ENCODE results near the gene CLDN3. TPM values are rescaled to one million over a fixed set of nuclear protein-coding genes. Genes with fewer than 3 reads are reported as not detected.
A peak's percentile ranks its signal among the peaks of the same experiment; 100 is the strongest.

The CLDN3 gene
- total and polyA plus RNA-seq, 7 experiments from 2014 or later, result not detected

GRCh38 chr7:73762659-73762999, 7.4 kb downstream of the CLDN3 start:
- POLR2A ChIA-PET, result no interaction called here
- H3K27ac Mint-ChIP-seq, result no peak overlapping the region

GRCh38 chr7:73761854-73762658, 8.0 kb downstream of the CLDN3 start:
- H3K9me3 Mint-ChIP-seq, result peaks cover 0 to 2% (median 0%) of the 10 kb centered on the region in 11 donors
- no peak overlapping the region for H3K27ac Mint-ChIP-seq
- DNase-seq, result no peak
- no peak overlapping the region for H3K27ac ChIP-seq (ENCODE audit: low read depth, low read length)
- no peaks in the 10 kb centered on the region for H3K4me1 ChIP-seq (ENCODE audit: control insufficient read depth in 2 of 2, insufficient read depth in 2 of 2, low read length in 2 of 2)
- CTCF ChIA-PET, result no interaction called here
- H3K4me3 ChIP-seq (ENCODE audit: low read length), result no peak overlapping the region
- intact Hi-C loops (cut with micrococcal nuclease), result no loop called here
- H3K36me3 ChIP-seq (ENCODE audit: control insufficient read depth in 2 of 3, insufficient read depth in 3 of 3, low read length in 3 of 3), result no peaks in the 10 kb centered on the region
- no peaks in the 10 kb centered on the region for H3K9me3 ChIP-seq (ENCODE audit: control insufficient read depth in 2 of 3, low read length in 3 of 3)
- no peaks in the 10 kb centered on the region for H3K27me3 ChIP-seq (ENCODE audit: control insufficient read depth in 2 of 2, insufficient read depth in 2 of 2, low read length in 2 of 2)
- POLR2A ChIA-PET, result no interaction called here
- H3K4me3 Mint-ChIP-seq, result no peak overlapping the region
- H3K36me3 Mint-ChIP-seq, result peaks cover 0 to 4% (median 0%) of the 10 kb centered on the region in 5 donors
- peaks cover 0 to 15% (median 4%) of the 10 kb centered on the region in 5 donors for H3K27me3 Mint-ChIP-seq
- H3K4me1 Mint-ChIP-seq, result no peaks in the 10 kb centered on the region
- ATAC-seq, result no peak

More at GRCh38 chr7:73762659-73762999, 7.4 kb downstream of the CLDN3 start:
- Histone ChIP-seq H3K36me3 (ENCODE audit: control insufficient read depth in 2 of 3, insufficient read depth in 3 of 3, low read length in 3 of 3) (no peaks in the 10 kb centered on the region), H3K27ac (ENCODE audit: low read depth, low read length) (no peak overlapping the region), H3K4me1 (ENCODE audit: control insufficient read depth in 2 of 2, insufficient read depth in 2 of 2, low read length in 2 of 2) (no peaks in the 10 kb centered on the region), H3K4me3 (ENCODE audit: low read length) (no peak overlapping the region), H3K27me3 (ENCODE audit: control insufficient read depth in 2 of 2, insufficient read depth in 2 of 2, low read length in 2 of 2) (no peaks in the 10 kb centered on the region), H3K9me3 (ENCODE audit: control insufficient read depth in 2 of 3, low read length in 3 of 3) (no peaks in the 10 kb centered on the region)
- Mint-ChIP-seq H3K36me3 (peaks cover 0 to 4% (median 0%) of the 10 kb centered on the region in 5 donors), H3K4me3 (no peak overlapping the region), H3K9me3 (peaks cover 0 to 4% (median 0%) of the 10 kb centered on the region in 11 donors), H3K4me1 (no peaks in the 10 kb centered on the region), H3K27me3 (peaks cover 3 to 18% (median 7%) of the 10 kb centered on the region in 5 donors)
- DNase-seq (no peak), ATAC-seq (no peak)
- intact Hi-C loops (cut with micrococcal nuclease), result no loop called here
- CTCF ChIA-PET, result no interaction called here

GRCh38 chr7:73758581-73759138, 11.4 kb downstream of the CLDN3 start:
- DNase-seq (no peak), ATAC-seq (no peak)
- H3K4me3 Mint-ChIP-seq, result no peak overlapping the region
- CTCF ChIA-PET, result interaction anchor here (0.6 kb wide), 1 partner anchor 174 kb away, joined by 3 read pairs; no protein-coding TSS in a partner anchor
- H3K9me3 Mint-ChIP-seq, result peaks cover 0 to 2% (median 0%) of the 10 kb centered on the region in 11 donors
- no peaks in the 10 kb centered on the region for H3K36me3 Mint-ChIP-seq
- POLR2A ChIA-PET, result no interaction called here
- no peaks in the 10 kb centered on the region for H3K27me3 ChIP-seq (ENCODE audit: control insufficient read depth in 2 of 2, insufficient read depth in 2 of 2, low read length in 2 of 2)
- H3K4me3 ChIP-seq (ENCODE audit: low read length), result no peak overlapping the region
- no peak overlapping the region for H3K27ac ChIP-seq (ENCODE audit: low read depth, low read length)
- intact Hi-C loops (cut with micrococcal nuclease), result no loop called here
- no peaks in the 10 kb centered on the region for H3K36me3 ChIP-seq (ENCODE audit: control insufficient read depth in 2 of 3, insufficient read depth in 3 of 3, low read length in 3 of 3)
- H3K9me3 ChIP-seq (ENCODE audit: control insufficient read depth in 2 of 3, low read length in 3 of 3), result no peaks in the 10 kb centered on the region
- H3K4me1 Mint-ChIP-seq, result no peaks in the 10 kb centered on the region
- peak overlapping the region in 1 of 9 donors; percentile 55 for H3K27ac Mint-ChIP-seq
- H3K27me3 Mint-ChIP-seq, result peaks cover 0 to 3% (median 0%) of the 10 kb centered on the region in 5 donors
- no peaks in the 10 kb centered on the region for H3K4me1 ChIP-seq (ENCODE audit: control insufficient read depth in 2 of 2, insufficient read depth in 2 of 2, low read length in 2 of 2)

DNA sequence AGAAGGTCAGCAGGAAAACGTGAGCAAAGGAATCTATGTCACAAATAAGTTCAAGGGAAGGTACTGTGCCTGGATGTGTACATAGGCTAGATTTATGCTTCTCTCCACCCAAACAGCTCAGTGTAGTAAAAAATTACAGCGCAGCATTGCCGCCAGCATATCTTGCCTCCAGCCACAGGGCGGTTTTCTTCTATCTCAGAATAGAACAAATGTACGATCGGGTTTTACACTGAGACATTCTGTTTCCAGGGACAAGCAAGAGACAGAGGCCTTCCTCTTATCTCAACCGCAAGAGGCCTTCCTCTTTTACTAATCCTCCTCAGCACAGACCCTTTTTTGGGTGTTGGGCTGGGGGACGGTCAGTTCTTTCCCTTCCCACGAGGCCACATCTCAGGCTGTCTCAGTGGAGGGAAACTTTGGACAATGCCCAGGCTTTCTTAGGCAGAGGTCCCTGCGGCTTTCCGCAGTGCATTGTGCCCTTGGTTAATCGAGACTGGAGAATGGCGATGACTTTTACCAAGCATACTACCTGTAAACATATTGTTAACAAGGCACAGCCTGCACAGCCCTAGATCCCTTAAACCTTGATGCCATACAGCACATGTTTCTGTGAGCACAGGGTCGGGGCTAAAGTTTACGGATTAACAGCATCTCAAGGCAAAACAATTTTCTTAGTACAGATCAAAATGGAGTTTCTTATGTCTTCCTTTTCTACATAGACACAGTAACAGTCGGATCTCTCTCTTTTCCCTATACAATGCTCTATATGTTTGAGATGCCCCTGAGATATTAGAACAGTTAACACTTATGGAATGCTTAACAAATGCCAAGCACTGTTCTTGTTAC, 19.9 kb downstream of the CLDN3 start:
- Mint-ChIP-seq H3K27ac (no peak overlapping the region), H3K27me3 (peaks cover 0 to 17% (median 0%) of the 10 kb centered on the region in 5 donors), H3K4me1 (no peaks in the 10 kb centered on the region), H3K9me3 (no peaks in the 10 kb centered on the region), H3K4me3 (no peak overlapping the region), H3K36me3 (peaks cover 0 to 6% (median 0%) of the 10 kb centered on the region in 5 donors)
- no peak for ATAC-seq
- ChIA-PET CTCF (no interaction called here), POLR2A (no interaction called here)
- Histone ChIP-seq H3K9me3 (ENCODE audit: control insufficient read depth in 2 of 3, low read length in 3 of 3) (no peaks in the 10 kb centered on the region), H3K4me1 (ENCODE audit: control insufficient read depth in 2 of 2, insufficient read depth in 2 of 2, low read length in 2 of 2) (no peaks in the 10 kb centered on the region), H3K36me3 (ENCODE audit: control insufficient read depth in 2 of 3, insufficient read depth in 3 of 3, low read length in 3 of 3) (no peaks in the 10 kb centered on the region), H3K27ac (ENCODE audit: low read depth, low read length) (no peak overlapping the region), H3K27me3 (ENCODE audit: control insufficient read depth in 2 of 2, insufficient read depth in 2 of 2, low read length in 2 of 2) (no peaks in the 10 kb centered on the region), H3K4me3 (ENCODE audit: low read length) (no peak overlapping the region)
- no peak for DNase-seq
- intact Hi-C loops (cut with micrococcal nuclease), result no loop called here

DNA sequence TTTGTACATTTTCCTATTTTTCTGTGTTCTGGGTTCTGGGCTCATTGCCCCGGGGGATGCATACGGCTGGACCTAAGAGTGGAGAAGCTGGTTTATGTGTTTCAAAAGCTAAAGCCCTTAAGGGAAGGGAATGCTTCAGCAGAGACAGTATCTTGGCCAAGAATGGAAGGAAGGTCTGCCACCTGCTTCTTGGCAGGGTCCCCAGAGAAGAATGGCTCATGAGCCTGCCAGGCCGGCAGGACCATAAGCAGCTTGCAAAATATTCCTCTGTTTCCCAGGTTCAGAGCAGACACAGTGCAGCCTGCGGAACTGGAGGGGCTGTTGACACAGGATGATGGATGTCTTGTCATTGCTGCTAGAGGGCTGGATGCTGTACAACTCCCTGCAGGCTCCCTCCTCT, 23.7 kb downstream of the CLDN3 start:
- H3K27me3 Mint-ChIP-seq, result peaks cover 0 to 7% (median 4%) of the 10 kb centered on the region in 5 donors
- H3K4me1 Mint-ChIP-seq, result peaks cover 0 to 2% (median 0%) of the 10 kb centered on the region in 7 donors
- no peak overlapping the region for H3K27ac Mint-ChIP-seq
- intact Hi-C loops (cut with micrococcal nuclease), result no loop called here
- H3K4me1 ChIP-seq (ENCODE audit: control insufficient read depth in 2 of 2, insufficient read depth in 2 of 2, low read length in 2 of 2), result no peaks in the 10 kb centered on the region
- H3K4me3 Mint-ChIP-seq, result no peak overlapping the region
- no peak overlapping the region for H3K4me3 ChIP-seq (ENCODE audit: low read length)
- no peaks in the 10 kb centered on the region for H3K36me3 ChIP-seq (ENCODE audit: control insufficient read depth in 2 of 3, insufficient read depth in 3 of 3, low read length in 3 of 3)
- CTCF ChIA-PET, result no interaction called here
- H3K9me3 Mint-ChIP-seq, result no peaks in the 10 kb centered on the region
- POLR2A ChIA-PET, result no interaction called here
- no peak for ATAC-seq
- no peaks in the 10 kb centered on the region for H3K27me3 ChIP-seq (ENCODE audit: control insufficient read depth in 2 of 2, insufficient read depth in 2 of 2, low read length in 2 of 2)
- no peaks in the 10 kb centered on the region for H3K36me3 Mint-ChIP-seq
- no peak for DNase-seq
- no peak overlapping the region for H3K27ac ChIP-seq (ENCODE audit: low read depth, low read length)
- no peaks in the 10 kb centered on the region for H3K9me3 ChIP-seq (ENCODE audit: control insufficient read depth in 2 of 3, low read length in 3 of 3)

DNA sequence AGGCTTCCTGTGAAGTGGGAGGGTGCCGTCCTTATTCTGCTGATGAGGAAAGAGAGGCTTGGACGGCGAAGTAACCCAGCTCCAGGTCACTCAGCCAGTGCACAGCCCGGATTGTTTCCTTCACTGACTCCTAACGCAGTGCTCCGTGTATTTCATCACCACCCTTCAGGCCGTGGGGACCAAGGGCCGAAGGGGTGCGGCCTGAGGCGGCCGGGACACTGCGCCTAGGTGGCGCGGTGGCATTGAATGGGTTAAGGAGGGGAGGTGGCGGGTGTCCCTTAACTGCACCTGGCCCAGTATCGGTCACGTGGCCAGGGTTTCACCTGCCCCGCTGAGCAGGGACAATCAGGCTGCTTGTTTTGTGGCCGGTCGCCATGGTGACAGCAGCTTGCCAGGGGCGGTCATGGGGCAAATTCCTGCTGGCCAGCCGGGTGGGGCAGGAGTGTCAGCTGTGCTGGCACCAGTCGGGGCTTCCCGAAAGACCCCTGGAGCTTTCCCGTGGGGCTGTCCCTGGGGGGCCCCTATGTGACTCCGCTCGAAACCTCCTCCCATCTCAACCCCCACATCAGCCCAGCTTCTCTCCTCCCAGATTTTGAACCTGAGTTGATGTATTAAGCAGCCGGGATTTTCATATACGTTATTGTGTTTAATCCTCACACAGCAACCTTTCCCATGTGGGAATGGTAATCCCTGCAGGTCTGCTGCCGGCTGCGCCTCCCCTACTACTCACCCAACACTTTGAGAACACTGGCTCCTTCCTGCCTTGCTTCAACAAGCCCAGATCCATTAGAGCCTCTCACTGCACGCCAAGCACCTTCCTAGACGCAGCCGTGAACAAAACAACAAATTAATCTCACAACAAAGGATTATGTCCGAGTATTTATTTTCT, 27.1 kb downstream of the CLDN3 start:
- H3K27me3 Mint-ChIP-seq, result peaks cover 0 to 6% (median 0%) of the 10 kb centered on the region in 5 donors
- DNase-seq (no peak), ATAC-seq (no peak)
- peaks cover 0 to 9% (median under 1%) of the 10 kb centered on the region in 7 donors for H3K4me1 Mint-ChIP-seq
- intact Hi-C loops (cut with micrococcal nuclease), result no loop called here
- no peak overlapping the region for H3K4me3 Mint-ChIP-seq
- no peak overlapping the region for H3K4me3 ChIP-seq (ENCODE audit: low read length)
- ChIA-PET POLR2A (no interaction called here), CTCF (no interaction called here)
- no peaks in the 10 kb centered on the region for H3K9me3 ChIP-seq (ENCODE audit: control insufficient read depth in 2 of 3, low read length in 3 of 3)
- peaks cover 4% of the 10 kb centered on the region in 2 donors for H3K4me1 ChIP-seq (ENCODE audit: control insufficient read depth in 2 of 2, insufficient read depth in 2 of 2, low read length in 2 of 2)
- no peak overlapping the region for H3K27ac ChIP-seq (ENCODE audit: low read depth, low read length)
- peaks cover 0 to 5% (median 0%) of the 10 kb centered on the region in 3 experiments for H3K36me3 ChIP-seq (ENCODE audit: control insufficient read depth in 2 of 3, insufficient read depth in 3 of 3, low read length in 3 of 3)
- H3K36me3 Mint-ChIP-seq, result no peaks in the 10 kb centered on the region
- H3K27me3 ChIP-seq (ENCODE audit: control insufficient read depth in 2 of 2, insufficient read depth in 2 of 2, low read length in 2 of 2), result no peaks in the 10 kb centered on the region
- no peak overlapping the region for H3K27ac Mint-ChIP-seq
- H3K9me3 Mint-ChIP-seq, result peaks cover 0 to under 1% (median 0%) of the 10 kb centered on the region in 11 donors

All from naive thymus-derived CD4-positive, alpha-beta T cell (primary cell).